MG63 (cell line): ENCODE data around the gene FAM222A. TPM values are rescaled to one million over a fixed set of nuclear protein-coding genes. Genes with fewer than 3 reads are reported as not detected.

Experiments used
- total RNA-seq: library from RNA; depleted of rRNA; stranded (reverse); fragments of >200 nt; shearing (Covaris generic); gene quantifications from 2 replicates; pipeline ENCODE4 v1.2.3, GENCODE V29; 2014; ENCODE audit warnings: low replicate concordance; rRNA removed

The FAM222A gene
- total RNA-seq, 1 experiment from 2014 or later, result 1.8 TPM

Other genes starting within 250 kb of the FAM222A start
- gene KCTD10, start 236.5 kb upstream of the FAM222A start, total RNA-seq, result 92.0 and 101 TPM in 2 replicates
- 12.9 and 18.8 TPM in 2 replicates for gene UBE3B, start 236.2 kb upstream of the FAM222A start, total RNA-seq
- gene MMAB, start 140.3 kb upstream of the FAM222A start, total RNA-seq, result 48.5 and 68.3 TPM in 2 replicates
- gene MVK, start 140.0 kb upstream of the FAM222A start, total RNA-seq, result 16.3 and 29.8 TPM in 2 replicates
- gene TRPV4, start 119.6 kb downstream of the FAM222A start, total RNA-seq, result 0.20 and 1.1 TPM in 2 replicates
- 24.0 and 34.2 TPM in 2 replicates for gene GLTP, start 166.7 kb downstream of the FAM222A start, total RNA-seq
- gene TCHP, start 186.4 kb downstream of the FAM222A start, total RNA-seq, result 3.6 and 4.0 TPM in 2 replicates